Measurements from ENCODE around the gene ISG15. TPM values are rescaled to one million over a fixed set of nuclear protein-coding genes. Genes with fewer than 3 reads are reported as not detected.
A peak's percentile ranks its signal among the peaks of the same experiment; 100 is the strongest.

ISG15 gene
- total RNA-seq, 2 donors from 2014 or later, result 8.3 to 29.0 TPM

DNA sequence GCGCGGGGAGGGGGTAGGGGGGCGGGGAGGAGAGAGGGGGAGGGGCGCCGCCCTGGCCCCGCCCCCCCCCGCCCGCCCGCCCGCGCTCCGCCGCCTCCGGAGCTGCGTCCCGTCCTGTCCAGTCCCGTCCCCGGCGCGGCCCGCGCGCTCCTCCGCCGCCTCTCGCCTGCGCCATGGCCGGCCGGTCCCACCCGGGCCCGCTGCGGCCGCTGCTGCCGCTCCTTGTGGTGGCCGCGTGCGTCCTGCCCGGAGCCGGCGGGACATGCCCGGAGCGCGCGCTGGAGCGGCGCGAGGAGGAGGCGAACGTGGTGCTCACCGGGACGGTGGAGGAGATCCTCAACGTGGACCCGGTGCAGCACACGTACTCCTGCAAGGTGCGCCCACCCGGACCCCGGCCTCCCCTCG lies 6.7 kb downstream of the ISG15 start, which contains the start of gene AGRN:
TSS of gene AGRN (plus strand) at position 121 of the 405 bp plus-strand sequence. CDS start at position 174, 53 bp downstream.
- ATAC-seq (no peak), DNase-seq (peak in 3 of 4 donors; percentile 53 to 59 (median 58))
- no peaks in the 10 kb centered on the region for H3K36me3 ChIP-seq (replicated peaks in 1 of 2; ENCODE audit: insufficient read depth in 1 of 2, low read depth in 2 of 2)
- H3K4me3 ChIP-seq, result peak within 1 kb of the TSS; percentile 41 to 65
- H3K4me1 ChIP-seq, result peaks cover 50% of the 10 kb centered on the region
- no peak for TF ChIP-seq POLR2A (IDR thresholded peaks at IDR 0.05)
- TF ChIP-seq, protein P1, sequence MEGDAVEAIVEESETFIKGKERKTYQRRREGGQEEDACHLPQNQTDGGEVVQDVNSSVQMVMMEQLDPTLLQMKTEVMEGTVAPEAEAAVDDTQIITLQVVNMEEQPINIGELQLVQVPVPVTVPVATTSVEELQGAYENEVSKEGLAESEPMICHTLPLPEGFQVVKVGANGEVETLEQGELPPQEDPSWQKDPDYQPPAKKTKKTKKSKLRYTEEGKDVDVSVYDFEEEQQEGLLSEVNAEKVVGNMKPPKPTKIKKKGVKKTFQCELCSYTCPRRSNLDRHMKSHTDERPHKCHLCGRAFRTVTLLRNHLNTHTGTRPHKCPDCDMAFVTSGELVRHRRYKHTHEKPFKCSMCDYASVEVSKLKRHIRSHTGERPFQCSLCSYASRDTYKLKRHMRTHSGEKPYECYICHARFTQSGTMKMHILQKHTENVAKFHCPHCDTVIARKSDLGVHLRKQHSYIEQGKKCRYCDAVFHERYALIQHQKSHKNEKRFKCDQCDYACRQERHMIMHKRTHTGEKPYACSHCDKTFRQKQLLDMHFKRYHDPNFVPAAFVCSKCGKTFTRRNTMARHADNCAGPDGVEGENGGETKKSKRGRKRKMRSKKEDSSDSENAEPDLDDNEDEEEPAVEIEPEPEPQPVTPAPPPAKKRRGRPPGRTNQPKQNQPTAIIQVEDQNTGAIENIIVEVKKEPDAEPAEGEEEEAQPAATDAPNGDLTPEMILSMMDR (IDR thresholded peaks at IDR 0.05), result no peak
- H3K9me3 ChIP-seq, result no peaks in the 10 kb centered on the region
- 1% methylated on average over 23 of the region's 58 CpGs; no CpG with 5 or more reads in 1 of the 2 donors for WGBS, 2 donors
- H3K27me3 ChIP-seq, result no peaks in the 10 kb centered on the region
- intact Hi-C loops (cut with DNase I), result no loop called here
- peak within 1 kb of the TSS; percentile 80 to 93 (median 90) for H3K27ac ChIP-seq

DNA sequence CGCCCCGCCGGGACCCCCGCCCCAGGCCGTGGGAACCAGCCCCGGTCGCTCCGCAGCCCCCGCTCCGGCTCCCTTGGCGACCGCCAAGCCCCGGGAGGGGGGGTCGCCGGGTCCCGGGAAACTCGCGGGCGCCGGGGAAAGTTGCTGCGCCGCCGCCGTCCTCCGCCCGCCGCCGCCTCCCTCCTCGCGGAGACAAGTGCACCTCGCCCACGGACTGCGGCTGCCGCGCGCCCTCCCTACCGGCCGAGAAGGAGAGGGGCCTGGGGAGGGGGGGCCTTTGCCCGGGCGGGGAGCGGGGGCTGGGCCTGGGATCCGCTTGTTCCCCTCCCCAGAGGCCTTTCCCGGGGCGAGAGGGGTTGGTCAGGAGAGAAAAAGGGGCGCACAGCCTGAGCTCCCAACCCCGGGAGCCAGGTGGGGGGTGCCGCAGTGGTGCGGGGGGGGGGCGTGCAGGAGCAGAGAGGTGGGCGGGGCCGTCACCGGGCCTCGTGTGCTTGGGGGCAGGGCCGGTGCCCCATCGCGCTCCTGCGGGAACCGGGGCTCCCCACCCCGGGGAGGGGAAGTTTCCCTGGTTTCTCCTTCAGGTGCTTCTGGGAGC lies 7.2 kb downstream of the ISG15 start:
- no peak for TF ChIP-seq POLR2A (IDR thresholded peaks at IDR 0.05)
- TF ChIP-seq, protein P1 (IDR thresholded peaks at IDR 0.05), result no peak
- H3K4me3 ChIP-seq, result peak overlapping the region; percentile 41 to 65
- H3K27me3 ChIP-seq, result no peaks in the 10 kb centered on the region
- intact Hi-C loops (cut with DNase I), result no loop called here
- no peaks in the 10 kb centered on the region for H3K9me3 ChIP-seq
- H3K36me3 ChIP-seq (replicated peaks in 1 of 2; ENCODE audit: insufficient read depth in 1 of 2, low read depth in 2 of 2), result no peaks in the 10 kb centered on the region
- no peak for ATAC-seq
- 0 to 1% methylated on average over 6 to 15 of the region's 59 CpGs for WGBS, 2 donors
- peak overlapping the region; percentile 80 to 93 (median 90) for H3K27ac ChIP-seq
- H3K4me1 ChIP-seq, result peaks cover 56% of the 10 kb centered on the region
- no peak for DNase-seq

DNA sequence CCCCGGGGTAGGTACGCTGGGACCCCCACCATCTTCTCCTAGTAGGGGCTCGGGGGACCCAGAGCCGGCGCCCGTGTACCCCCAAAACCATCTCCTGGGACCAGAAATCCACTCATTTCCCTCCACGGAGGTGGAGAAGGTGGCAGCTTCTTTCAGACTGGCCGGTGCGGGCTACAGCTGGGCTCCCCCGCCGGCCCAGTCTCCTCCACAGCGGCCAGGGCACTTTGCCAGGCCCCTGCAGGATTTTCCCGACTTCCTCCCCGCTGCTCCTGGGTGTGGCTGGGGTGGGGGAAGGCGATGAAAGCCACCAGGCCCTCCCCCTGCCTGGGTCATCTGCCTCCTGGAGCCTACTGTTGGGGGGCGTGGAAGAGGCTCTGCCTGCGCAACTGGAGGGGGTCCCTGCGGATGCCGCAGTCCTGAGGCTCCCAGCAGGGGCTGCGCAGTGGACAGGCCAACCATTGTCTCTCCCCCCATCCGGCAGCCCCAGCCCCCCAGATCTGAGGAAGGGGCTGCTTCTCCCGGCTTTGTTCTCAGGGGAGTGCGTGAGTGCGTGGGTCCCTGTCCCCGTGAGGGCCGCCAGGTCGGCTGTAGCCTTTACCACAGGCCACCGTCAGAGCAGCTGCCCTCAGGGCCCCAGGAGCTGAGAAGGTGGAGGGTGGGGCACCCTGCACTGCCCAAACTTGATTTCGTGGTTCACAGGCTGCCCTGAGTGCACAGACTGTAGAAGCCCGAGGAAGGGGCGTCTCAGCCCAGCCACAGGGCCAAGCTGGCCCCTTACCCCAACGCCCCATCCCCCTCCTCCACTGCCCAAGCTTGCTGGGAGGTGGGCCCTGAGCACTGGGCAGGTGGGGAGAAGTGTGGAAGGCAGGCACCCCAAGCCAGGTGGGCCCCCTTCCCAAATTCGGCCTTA lies 8.0 kb downstream of the ISG15 start:
- ATAC-seq (no peak), DNase-seq (peak; percentile 62 to 76 (median 67))
- Histone ChIP-seq H3K27ac (peak overlapping the region; percentile 80 to 93 (median 90)), H3K4me3 (peak overlapping the region in 1 of 2 donors; percentile 65), H3K27me3 (no peaks in the 10 kb centered on the region), H3K4me1 (peaks cover 62% of the 10 kb centered on the region), H3K36me3 (replicated peaks in 1 of 2; ENCODE audit: insufficient read depth in 1 of 2, low read depth in 2 of 2) (no peaks in the 10 kb centered on the region), H3K9me3 (no peaks in the 10 kb centered on the region)
- peak in 2 of 3 donors; percentile 41 to 50 for TF ChIP-seq POLR2A (IDR thresholded peaks at IDR 0.05)
- TF ChIP-seq, protein P1 (IDR thresholded peaks at IDR 0.05), result no peak
- intact Hi-C loops (cut with DNase I), result no loop called here
- WGBS, 2 donors, result 35 to 63% methylated on average over 1 to 30 of the region's 33 CpGs

DNA sequence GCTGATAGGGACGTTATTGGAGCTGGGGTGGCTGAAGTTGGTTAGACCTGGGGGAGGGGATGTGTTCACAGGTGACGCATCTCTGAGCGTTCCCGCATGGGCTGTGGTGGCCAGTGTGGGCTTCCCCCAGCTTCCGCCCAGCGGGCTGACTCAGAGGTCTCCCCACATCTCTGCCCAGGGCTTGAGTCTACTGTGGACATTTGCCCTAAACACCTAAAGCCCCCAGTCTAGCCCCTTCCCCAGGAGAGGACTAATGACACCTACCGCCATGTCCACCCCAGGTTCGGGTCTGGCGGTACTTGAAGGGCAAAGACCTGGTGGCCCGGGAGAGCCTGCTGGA lies 8.6 kb downstream of the ISG15 start:
- intact Hi-C loops (cut with DNase I), result no loop called here
- Histone ChIP-seq H3K27ac (peak overlapping the region; percentile 80 to 93 (median 90)), H3K9me3 (no peaks in the 10 kb centered on the region), H3K36me3 (replicated peaks in 1 of 2; ENCODE audit: insufficient read depth in 1 of 2, low read depth in 2 of 2) (no peaks in the 10 kb centered on the region), H3K27me3 (no peaks in the 10 kb centered on the region), H3K4me1 (peaks cover 65% of the 10 kb centered on the region), H3K4me3 (no peak overlapping the region)
- 78 to 88% methylated on average over 5 to 8 of the region's 10 CpGs for WGBS, 2 donors
- no peak for ATAC-seq
- TF ChIP-seq, protein P1 (IDR thresholded peaks at IDR 0.05), result no peak
- TF ChIP-seq POLR2A (IDR thresholded peaks at IDR 0.05), result no peak
- no peak for DNase-seq

All from body of pancreas (tissue), 4 donors.